Astrocyte of the spinal cord (primary cell): ENCODE measurements around the gene CHMP3.

Experiments used
- DNase-seq: peaks from one replicate; pipeline ENCODE4 v3.0.0; 2011; ENCODE audit warnings: low read depth, low spot score
- H3K4me3 ChIP-seq: 2 replicates; pipeline ENCODE4 v1.5.1; 2011; ENCODE audit warnings: low read depth, mild to moderate bottlenecking, low read length, moderate library complexity
- CTCF ChIP-seq: IDR thresholded peaks from 2 replicates; pipeline ENCODE4 v1.5.1; 2012; ENCODE audit warnings: low read depth, mild to moderate bottlenecking, low read length, inconsistent platforms
- in situ Hi-C: cut with HindIII; loops from 2 replicates; pipeline ENCODE4 v1.10.0; 2017; ENCODE audit warnings: low sequenced_read_pairs

CHMP3 gene

GRCh38 chr2:86490245-86490644, 73.0 kb downstream of the CHMP3 start:
- DNase-seq, result no peak
- in situ Hi-C loops, result no loop called here
- no peak overlapping the region for H3K4me3 ChIP-seq
- TF ChIP-seq CTCF, result no peak

GRCh38 chr2:86489542-86489941, 73.7 kb downstream of the CHMP3 start:
- H3K4me3 ChIP-seq, result no peak overlapping the region
- in situ Hi-C loops, result no loop called here
- no peak for DNase-seq
- no peak for TF ChIP-seq CTCF

GRCh38 chr2:86488561-86489250, 74.5 kb downstream of the CHMP3 start:
- TF ChIP-seq CTCF, result no peak
- in situ Hi-C loops, result no loop called here
- no peak for DNase-seq
- H3K4me3 ChIP-seq, result no peak overlapping the region

GRCh38 chr2:86487062-86487461, 76.2 kb downstream of the CHMP3 start:
- no peak for DNase-seq
- no peak for TF ChIP-seq CTCF
- H3K4me3 ChIP-seq, result no peak overlapping the region
- in situ Hi-C loops, result no loop called here

GRCh38 chr2:86485802-86486201, 77.4 kb downstream of the CHMP3 start:
- no peak for DNase-seq
- H3K4me3 ChIP-seq, result no peak overlapping the region
- in situ Hi-C loops, result no loop called here
- no peak for TF ChIP-seq CTCF

- H3K4me3 ChIP-seq, result no peak overlapping the region
- in situ Hi-C loops, result no loop called here
- no peak for DNase-seq
Measured at GRCh38 chr2:86485103-86485502, 78.1 kb downstream of the CHMP3 start.

More at GRCh38 chr2:86485103-86485502, 78.1 kb downstream of the CHMP3 start:
- no peak for TF ChIP-seq CTCF
